B cell (primary cell): ENCODE results near the gene RNF212. TPM values are rescaled to one million over a fixed set of nuclear protein-coding genes. Genes with fewer than 3 reads are reported as not detected.

Source experiments
- ATAC-seq: fragments of 200-7000 bp; cut with Tn5 transposase; one replicate; pipeline ENCODE4 v1.10.0; 2021; ENCODE audit warnings: low read depth, mild to moderate bottlenecking, moderate number of reproducible peaks, moderate library complexity
- CTCF ChIA-PET: fragments of 350-600 bp; sonication (Branson Sonifier 250); formaldehyde crosslinking; loops from one replicate; lab custom pipeline; 2021; ENCODE audit warnings: antibody characterized with exemption, inconsistent platforms; lab: Charles Lee
- POLR2A ChIA-PET: fragments of 350-600 bp; sonication (Branson Sonifier 250); formaldehyde crosslinking; loops from one replicate; lab custom pipeline; 2021; ENCODE audit warnings: antibody characterized with exemption; lab: Charles Lee
- DNase-seq: peaks from one replicate; pipeline ENCODE4 v3.0.0; 2013
- H2AFZ ChIP-seq: 2 replicates; pipeline ENCODE4 v1.6.1; 2012; ENCODE audit warnings: mild to moderate bottlenecking, low read depth, low read length; ENCODE audit not compliant: insufficient read depth, poor library complexity, severe bottlenecking
- H3K27ac ChIP-seq, 2 donors: 1 replicate in 1 of 2; 2 replicates in 1 of 2; pipeline ENCODE4 v1.5.1; 2012 to 2013; ENCODE audit warnings: low read length in 2 of 2, mild to moderate bottlenecking in 2 of 2, moderate library complexity in 1 of 2
- H3K27me3 ChIP-seq, 4 experiments: fragments of 200-600 bp in 1 of 4; sonication (generic) in 1 of 4; replicated peaks in 1 of 4; 1 replicate in 2 of 4; 2 replicates in 2 of 4; pipeline versions ENCODE4 v1.6.1 to v1.7.0; 2013 to 2016; ENCODE audit warnings: low read length in 3 of 4, mild to moderate bottlenecking in 2 of 4, mixed read lengths in 1 of 4, moderate library complexity in 1 of 4; ENCODE audit not compliant: insufficient read depth in 4 of 4, control insufficient read depth in 3 of 4; ENCODE audit errors: control extremely low read depth in 1 of 4
- H3K36me3 ChIP-seq, 2 experiments: replicated peaks in 1 of 2; 1 replicate in 1 of 2; 2 replicates in 1 of 2; pipeline versions ENCODE4 v1.6.1 to v1.7.1; 2013; ENCODE audit warnings: low read length in 1 of 2; ENCODE audit not compliant: insufficient read depth in 2 of 2, control insufficient read depth in 1 of 2; ENCODE audit errors: control extremely low read depth in 1 of 2, extremely low read depth in 1 of 2
- H3K4me1 ChIP-seq, 2 donors: fragments of 200-600 bp in 1 of 2; sonication (generic) in 1 of 2; 1 replicate in 1 of 2; 2 replicates in 1 of 2; pipeline versions ENCODE4 v1.5.1 to v1.6.1; 2013 to 2017; ENCODE audit warnings: low read length in 2 of 2; ENCODE audit not compliant: control insufficient read depth in 2 of 2, insufficient read depth in 2 of 2
- H3K4me2 ChIP-seq: replicated peaks from 2 replicates; pipeline ENCODE3; 2012; ENCODE audit warnings: mild to moderate bottlenecking, low read depth, low read length; ENCODE audit not compliant: poor library complexity, severe bottlenecking
- H3K4me3 ChIP-seq, 5 experiments: fragments of 200-600 bp in 1 of 5; sonication (generic) in 1 of 5; 1 replicate in 3 of 5; 2 replicates in 2 of 5; pipeline versions ENCODE4 v1.5.1 to v1.7.0; 2011 to 2016; ENCODE audit warnings: low read length in 4 of 5, mild to moderate bottlenecking in 4 of 5, low read depth in 2 of 5, control low read depth in 1 of 5, moderate library complexity in 1 of 5; ENCODE audit not compliant: insufficient read depth in 1 of 5; ENCODE audit errors: control extremely low read depth in 1 of 5, extremely low read depth in 1 of 5
- H3K79me2 ChIP-seq: fragments of 200-600 bp; sonication (generic); one replicate; pipeline ENCODE4 v1.6.0; 2016; ENCODE audit warnings: low read length; ENCODE audit not compliant: control insufficient read depth, insufficient read depth
- H3K9ac ChIP-seq: fragments of 200-600 bp; sonication (generic); 2 replicates; pipeline ENCODE4 v1.6.1; 2017; ENCODE audit warnings: mild to moderate bottlenecking, low read length, moderate library complexity
- H3K9me3 ChIP-seq, 3 donors: one replicate each; pipeline versions ENCODE4 v1.6.1 to v1.7.1; 2013; ENCODE audit warnings: low read length in 2 of 3; ENCODE audit not compliant: control insufficient read depth in 2 of 3, insufficient read depth in 1 of 3; ENCODE audit errors: control extremely low read depth in 1 of 3
- H4K20me1 ChIP-seq: 2 replicates; pipeline ENCODE4 v1.6.0; 2012; ENCODE audit warnings: mild to moderate bottlenecking, low read length; ENCODE audit not compliant: insufficient read depth, control insufficient read depth, poor library complexity, severe bottlenecking
- H3K27ac Mint-ChIP-seq: one replicate; pipeline ENCODE4 v1.8.0; 2021; ENCODE audit warnings: mixed read lengths
- H3K27me3 Mint-ChIP-seq: one replicate; pipeline ENCODE4 v1.8.0; 2021; ENCODE audit warnings: mixed read lengths
- H3K4me1 Mint-ChIP-seq: one replicate; pipeline ENCODE4 v1.8.0; 2021; ENCODE audit warnings: mixed read lengths
- H3K4me3 Mint-ChIP-seq: one replicate; pipeline ENCODE4 v1.8.0; 2021; ENCODE audit warnings: mixed read lengths
- H3K9me3 Mint-ChIP-seq: one replicate; pipeline ENCODE4 v1.8.0; 2022; ENCODE audit warnings: mixed read lengths; ENCODE audit not compliant: insufficient read depth
- EZH2 ChIP-seq: IDR thresholded peaks from 2 replicates; pipeline ENCODE4 v1.6.1; 2012; ENCODE audit warnings: borderline replicate concordance, low read depth, mild to moderate bottlenecking, moderate library complexity, low read length; ENCODE audit not compliant: insufficient read depth, poor library complexity, severe bottlenecking
- WGBS: methylation state at CpG from one replicate; pipeline ENCODE4 v1.1.5; 2013; ENCODE audit warnings: missing lambda C conversion rate; ENCODE audit not compliant: insufficient coverage; 5-methylcytosine and 5-hydroxymethylcytosine counted together
- intact Hi-C: fragments of 100-400 bp; cut with micrococcal nuclease; formaldehyde crosslinking; loops from one replicate; pipeline ENCODE4 v1.10.0; 2022
- polyA plus RNA-seq: library from polyadenylated mRNA; depleted of rRNA; stranded (reverse); fragments of >200 nt; gene quantifications from 2 replicates; pipeline ENCODE4 v1.2.3, GENCODE V29; 2012
- total RNA-seq, 2 donors: library from RNA; stranded (reverse); fragments of 120-200 nt in 1 of 2; gene quantifications; 1 replicate in 1 of 2; 2 replicates in 1 of 2; pipeline versions ENCODE4 v1.2.3 to v1.2.4, GENCODE V29; 2013 to 2022
- TF ChIP-seq, protein P1 (sequence below): fragments of 200-600 bp; IDR thresholded peaks from one replicate; pipeline ENCODE4 v1.8.0; 2022; ENCODE audit warnings: antibody characterized with exemption, mild to moderate bottlenecking

The RNF212 gene
- total and polyA plus RNA-seq, 2 donors (not counting 1 experiment from before 2014, with no cell fraction given): 2.1 to 5.9 TPM

GRCh38 chr4:1031346-1031745, 82.0 kb downstream of the RNF212 start:
- no peaks in the 10 kb centered on the region for H4K20me1 ChIP-seq

GRCh38 chr4:1030559-1030958, 82.8 kb downstream of the RNF212 start:
- 55% methylated on average over 16 of the region's 16 CpGs for WGBS
- ATAC-seq (no peak), DNase-seq (no peak)
- H3K79me2 ChIP-seq: no peaks in the 10 kb centered on the region
- H3K4me2 ChIP-seq: no peak overlapping the region
- ChIA-PET CTCF (no interaction called here), POLR2A (no interaction called here)
- Mint-ChIP-seq H3K4me1 (peaks cover 12% of the 10 kb centered on the region), H3K4me3 (no peak overlapping the region), H3K27ac (no peak overlapping the region), H3K9me3 (no peaks in the 10 kb centered on the region), H3K27me3 (no peaks in the 10 kb centered on the region)
- no peaks in the 10 kb centered on the region for H4K20me1 ChIP-seq
- no peaks in the 10 kb centered on the region for H3K36me3 ChIP-seq
- H3K4me3 ChIP-seq: no peak overlapping the region
- no peak overlapping the region for H2AFZ ChIP-seq
- H3K9me3 ChIP-seq: peaks cover 0 to 6% (median 0%) of the 10 kb centered on the region in 3 donors
- H3K27me3 ChIP-seq: peaks cover 0 to 29% (median 0%) of the 10 kb centered on the region in 4 experiments
- H3K9ac ChIP-seq: no peak overlapping the region
- peaks cover 8 to 14% of the 10 kb centered on the region in 2 donors for H3K4me1 ChIP-seq
- intact Hi-C loops: no loop called here
- no peak overlapping the region for H3K27ac ChIP-seq
- TF ChIP-seq, protein P1, sequence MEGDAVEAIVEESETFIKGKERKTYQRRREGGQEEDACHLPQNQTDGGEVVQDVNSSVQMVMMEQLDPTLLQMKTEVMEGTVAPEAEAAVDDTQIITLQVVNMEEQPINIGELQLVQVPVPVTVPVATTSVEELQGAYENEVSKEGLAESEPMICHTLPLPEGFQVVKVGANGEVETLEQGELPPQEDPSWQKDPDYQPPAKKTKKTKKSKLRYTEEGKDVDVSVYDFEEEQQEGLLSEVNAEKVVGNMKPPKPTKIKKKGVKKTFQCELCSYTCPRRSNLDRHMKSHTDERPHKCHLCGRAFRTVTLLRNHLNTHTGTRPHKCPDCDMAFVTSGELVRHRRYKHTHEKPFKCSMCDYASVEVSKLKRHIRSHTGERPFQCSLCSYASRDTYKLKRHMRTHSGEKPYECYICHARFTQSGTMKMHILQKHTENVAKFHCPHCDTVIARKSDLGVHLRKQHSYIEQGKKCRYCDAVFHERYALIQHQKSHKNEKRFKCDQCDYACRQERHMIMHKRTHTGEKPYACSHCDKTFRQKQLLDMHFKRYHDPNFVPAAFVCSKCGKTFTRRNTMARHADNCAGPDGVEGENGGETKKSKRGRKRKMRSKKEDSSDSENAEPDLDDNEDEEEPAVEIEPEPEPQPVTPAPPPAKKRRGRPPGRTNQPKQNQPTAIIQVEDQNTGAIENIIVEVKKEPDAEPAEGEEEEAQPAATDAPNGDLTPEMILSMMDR: no peak
- TF ChIP-seq EZH2: no peak

More at GRCh38 chr4:1031346-1031745, 82.0 kb downstream of the RNF212 start:
- Histone ChIP-seq H3K9ac (no peak overlapping the region), H3K4me2 (no peak overlapping the region), H2AFZ (no peak overlapping the region), H3K4me3 (no peak overlapping the region), H3K4me1 (peaks cover under 1 to 6% of the 10 kb centered on the region in 2 donors), H3K27ac (no peak overlapping the region), H3K79me2 (no peaks in the 10 kb centered on the region), H3K9me3 (peaks cover 0 to 6% (median 0%) of the 10 kb centered on the region in 3 donors), H3K36me3 (no peaks in the 10 kb centered on the region), H3K27me3 (peaks cover 0 to 29% (median 0%) of the 10 kb centered on the region in 4 experiments)
- intact Hi-C loops: no loop called here
- Mint-ChIP-seq H3K4me3 (no peak overlapping the region), H3K27me3 (no peaks in the 10 kb centered on the region), H3K9me3 (no peaks in the 10 kb centered on the region), H3K4me1 (peaks cover 4% of the 10 kb centered on the region), H3K27ac (no peak overlapping the region)
- POLR2A ChIA-PET: no interaction called here
- ATAC-seq (no peak), DNase-seq (no peak)
- 86% methylated on average over 8 of the region's 8 CpGs for WGBS
- CTCF ChIA-PET: no interaction called here
- no peak for TF ChIP-seq EZH2
- TF ChIP-seq, protein P1: no peak
